ENCODE measurements around the gene FXYD6. TPM values are rescaled to one million over a fixed set of nuclear protein-coding genes. Genes with fewer than 3 reads are reported as not detected.
A peak's percentile ranks its signal among the peaks of the same experiment; 100 is the strongest.

Gene FXYD6
- total and polyA plus RNA-seq, 4 donors, result 37.0 to 70.0 (median 43.9) TPM

GRCh38 chr11:117879516-117880480 is 3.3 kb upstream of the FXYD6 start:
- no peak for DNase-seq
- peaks cover 0 to 3% (median 0%) of the 10 kb centered on the region in 4 donors for H3K36me3 ChIP-seq (ENCODE audit: control insufficient read depth in 4 of 4, insufficient read depth in 4 of 4, low read length in 4 of 4)
- peaks cover 0 to 9% (median 0%) of the 10 kb centered on the region in 3 donors for H3K27me3 ChIP-seq (ENCODE audit: control insufficient read depth in 3 of 3, insufficient read depth in 3 of 3, low read length in 2 of 3)
- no peak overlapping the region for H3K4me3 ChIP-seq
- H3K4me1 ChIP-seq (ENCODE audit: control insufficient read depth in 5 of 5, insufficient read depth in 5 of 5, low read length in 5 of 5), result peaks cover 0 to 31% (median 5%) of the 10 kb centered on the region in 5 donors
- H3K9me3 ChIP-seq (ENCODE audit: control insufficient read depth in 4 of 4, insufficient read depth in 3 of 4, low read length in 3 of 4), result no peaks in the 10 kb centered on the region
- TF ChIP-seq CTCF (IDR thresholded peaks at IDR 0.05; ENCODE audit: control extremely low read depth, extremely low read depth), result no peak
- WGBS, 2 donors, result 85 to 88% methylated on average over 11 of the region's 11 CpGs
- no peak overlapping the region for H3K9ac ChIP-seq (ENCODE audit: insufficient read depth in 1 of 2, low read length in 2 of 2)
- no peak for ATAC-seq (ENCODE audit: insufficient read depth, low FRiP score)
- H3K27ac ChIP-seq (ENCODE audit: low read depth in 1 of 2, low read length in 1 of 2), result no peak overlapping the region

GRCh38 chr11:117878939-117879475 is 2.5 kb upstream of the FXYD6 start:
- Histone ChIP-seq H3K9ac (ENCODE audit: insufficient read depth in 1 of 2, low read length in 2 of 2) (no peak overlapping the region), H3K27ac (ENCODE audit: low read depth in 1 of 2, low read length in 1 of 2) (no peak overlapping the region), H3K4me1 (ENCODE audit: control insufficient read depth in 5 of 5, insufficient read depth in 5 of 5, low read length in 5 of 5) (peaks cover 0 to 39% (median 8%) of the 10 kb centered on the region in 5 donors), H3K9me3 (ENCODE audit: control insufficient read depth in 4 of 4, insufficient read depth in 3 of 4, low read length in 3 of 4) (no peaks in the 10 kb centered on the region), H3K27me3 (ENCODE audit: control insufficient read depth in 3 of 3, insufficient read depth in 3 of 3, low read length in 2 of 3) (peaks cover 0 to 9% (median 0%) of the 10 kb centered on the region in 3 donors), H3K36me3 (ENCODE audit: control insufficient read depth in 4 of 4, insufficient read depth in 4 of 4, low read length in 4 of 4) (peaks cover 0 to 3% (median 0%) of the 10 kb centered on the region in 4 donors), H3K4me3 (no peak overlapping the region)
- DNase-seq (no peak), ATAC-seq (ENCODE audit: insufficient read depth, low FRiP score) (no peak)
- 89 to 93% methylated on average over 3 of the region's 3 CpGs for WGBS, 2 donors
- no peak for TF ChIP-seq CTCF (IDR thresholded peaks at IDR 0.05; ENCODE audit: control extremely low read depth, extremely low read depth)

- no peak for ATAC-seq (ENCODE audit: insufficient read depth, low FRiP score)
- Histone ChIP-seq H3K9me3 (ENCODE audit: control insufficient read depth in 4 of 4, insufficient read depth in 3 of 4, low read length in 3 of 4) (no peaks in the 10 kb centered on the region), H3K4me3 (no peak overlapping the region), H3K27me3 (ENCODE audit: control insufficient read depth in 3 of 3, insufficient read depth in 3 of 3, low read length in 2 of 3) (peaks cover 0 to 9% (median 0%) of the 10 kb centered on the region in 3 donors), H3K9ac (ENCODE audit: insufficient read depth in 1 of 2, low read length in 2 of 2) (no peak overlapping the region), H3K36me3 (ENCODE audit: control insufficient read depth in 4 of 4, insufficient read depth in 4 of 4, low read length in 4 of 4) (peaks cover 0 to 3% (median 0%) of the 10 kb centered on the region in 4 donors), H3K27ac (ENCODE audit: low read depth in 1 of 2, low read length in 1 of 2) (no peak overlapping the region), H3K4me1 (ENCODE audit: control insufficient read depth in 5 of 5, insufficient read depth in 5 of 5, low read length in 5 of 5) (peaks cover 6 to 43% (median 8%) of the 10 kb centered on the region in 5 donors)
- TF ChIP-seq CTCF (IDR thresholded peaks at IDR 0.05; ENCODE audit: control extremely low read depth, extremely low read depth), result no peak
- DNase-seq, result peak in 1 of 3 donors; percentile 6
- 90% methylated on average over 6 of the region's 6 CpGs for WGBS, 2 donors
Measured at GRCh38 chr11:117878314-117878938, 2.0 kb upstream of the FXYD6 start.
